Panc1 (cell line): Measurements from ENCODE around the gene NLRP11. TPM values are rescaled to one million over a fixed set of nuclear protein-coding genes. Genes with fewer than 3 reads are reported as not detected.

ENCODE experiments used
- ATAC-seq: fragments of 200-7000 bp; cut with Tn5 transposase; 2 replicates; pipeline ENCODE4 v1.9.1; 2020; ENCODE audit warnings: mild to moderate bottlenecking, moderate library complexity
- BruUV-seq: library from RNA; stranded (reverse); fragments of 400-500 nt; replicated peaks from 2 replicates; lab custom pipeline; 2021; lab: Mats Ljungman, UMichigan
- CTCF ChIA-PET: fragments of 300-600 bp; sonication (Branson Sonifier 250); formaldehyde crosslinking; loops from one replicate; lab custom pipeline; 2022; ENCODE audit warnings: antibody characterized with exemption; lab: Charles Lee
- POLR2A ChIA-PET: fragments of 300-600 bp; sonication (Branson Sonifier 250); formaldehyde crosslinking; loops from one replicate; lab custom pipeline; 2022; ENCODE audit warnings: antibody characterized with exemption; lab: Charles Lee
- DNase-seq: peaks from one replicate; pipeline ENCODE4 v3.0.0-alpha.2; 2010; ENCODE audit warnings: low read depth, low spot score
- H3K27ac ChIP-seq: 2 replicates; pipeline ENCODE4 v1.5.1; 2011; ENCODE audit warnings: mild to moderate bottlenecking, low read length, inconsistent platforms
- H3K27me3 ChIP-seq: fragments of 200-500 bp; sonication (Bioruptor generic); 2 replicates; pipeline ENCODE4 v1.6.0; 2014; ENCODE audit warnings: low read length, inconsistent platforms; ENCODE audit not compliant: control insufficient read depth, insufficient read depth
- H3K36me3 ChIP-seq: fragments of 200-500 bp; sonication (Bioruptor generic); 2 replicates; pipeline ENCODE4 v1.5.1; 2014; ENCODE audit warnings: inconsistent platforms, mild to moderate bottlenecking, low read length, moderate library complexity; ENCODE audit not compliant: control insufficient read depth, insufficient read depth
- H3K4me1 ChIP-seq: 2 replicates; pipeline ENCODE4 v1.5.1; 2011; ENCODE audit warnings: inconsistent platforms, mild to moderate bottlenecking, low read length, moderate library complexity; ENCODE audit not compliant: control insufficient read depth, insufficient read depth
- H3K4me3 ChIP-seq, 2 experiments: 2 replicates each; pipeline ENCODE4 v1.5.1; 2011 to 2012; ENCODE audit warnings: low read depth in 2 of 2, low read length in 2 of 2, mild to moderate bottlenecking in 2 of 2, inconsistent platforms in 1 of 2, moderate library complexity in 1 of 2
- H3K9me3 ChIP-seq: fragments of 200-500 bp; sonication (Bioruptor generic); 2 replicates; pipeline ENCODE4 v1.5.1; 2014; ENCODE audit warnings: low read depth, mild to moderate bottlenecking, inconsistent platforms, low read length, moderate library complexity; ENCODE audit not compliant: control insufficient read depth, insufficient read depth
- CTCF ChIP-seq: fragments of 450-650 bp; IDR thresholded peaks from 2 replicates; pipeline ENCODE4 v1.5.1; 2017; ENCODE audit warnings: mild to moderate bottlenecking
- POLR2AphosphoS5 ChIP-seq: IDR thresholded peaks from 2 replicates; pipeline ENCODE4 v1.6.1; 2012; ENCODE audit warnings: mild to moderate bottlenecking, low read depth, low read length, moderate library complexity
- REST ChIP-seq, 2 experiments: IDR thresholded peaks; 2 replicates each; pipeline ENCODE4 v1.6.1; 2011 to 2012; ENCODE audit warnings: low read depth in 2 of 2, control low read depth in 1 of 2, low read length in 1 of 2, mild to moderate bottlenecking in 1 of 2, moderate library complexity in 1 of 2; ENCODE audit not compliant: insufficient read depth in 1 of 2
- SIN3A ChIP-seq: IDR thresholded peaks from 2 replicates; pipeline ENCODE4 v1.6.1; 2012; ENCODE audit warnings: low read depth, mild to moderate bottlenecking, low read length, moderate library complexity, borderline replicate concordance; ENCODE audit not compliant: insufficient read depth
- TCF7L2 ChIP-seq: IDR thresholded peaks from 2 replicates; pipeline ENCODE4 v1.6.1; 2011; ENCODE audit warnings: mild to moderate bottlenecking, low read depth, low read length, inconsistent platforms
- in situ Hi-C: cut with HindIII; loops from 2 replicates; pipeline ENCODE4 v1.10.0; 2016; ENCODE audit warnings: low sequenced_read_pairs, low pct_unique_long_range_greater_than_20kb
- intact Hi-C: fragments of 100-400 bp; cut with micrococcal nuclease; formaldehyde crosslinking; loops from one replicate; pipeline ENCODE4 v1.10.0; 2022; ENCODE audit not compliant: unreplicated experiment
- total RNA-seq: library from RNA; stranded (reverse); gene quantifications from one replicate; pipeline ENCODE4 v1.2.1, GENCODE V29; 2021; ENCODE audit not compliant: unreplicated experiment

NLRP11 gene
- total RNA-seq, 1 experiment from 2014 or later: 0.18 TPM

- TF ChIP-seq TCF7L2 (no peak), CTCF (no peak), POLR2AphosphoS5 (no peak), SIN3A (no peak), REST (IDR thresholded peaks at IDR 0.05; ENCODE audit: insufficient read depth in 1 of 2, low read depth in 2 of 2, low read length in 1 of 2) (no peak)
- ATAC-seq: no peak
- Histone ChIP-seq H3K36me3 (no peaks in the 10 kb centered on the region), H3K4me3 (no peak overlapping the region), H3K27me3 (peaks cover 23% of the 10 kb centered on the region), H3K4me1 (no peaks in the 10 kb centered on the region), H3K9me3 (no peaks in the 10 kb centered on the region), H3K27ac (no peak overlapping the region)
- BruUV-seq: no TSS peak
- intact Hi-C loops: no loop called here
- ChIA-PET CTCF (no interaction called here), POLR2A (no interaction called here)
- DNase-seq: no peak
- in situ Hi-C loops: no loop called here
Measured at GRCh38 chr19:55753401-55753800, 78.4 kb downstream of the NLRP11 start.

GRCh38 chr19:55750715-55751114 lies 81.1 kb downstream of the NLRP11 start:
- Histone ChIP-seq H3K36me3 (no peaks in the 10 kb centered on the region), H3K9me3 (no peaks in the 10 kb centered on the region), H3K4me1 (no peaks in the 10 kb centered on the region), H3K4me3 (no peak overlapping the region), H3K27me3 (peaks cover 18% of the 10 kb centered on the region), H3K27ac (no peak overlapping the region)
- TF ChIP-seq CTCF (no peak), SIN3A (no peak), REST (IDR thresholded peaks at IDR 0.05; ENCODE audit: insufficient read depth in 1 of 2, low read depth in 2 of 2, low read length in 1 of 2) (no peak), TCF7L2 (no peak), POLR2AphosphoS5 (no peak)
- ChIA-PET CTCF (interaction anchor here (0.6 kb wide), 1 partner anchor 481 kb away, joined by 3 read pairs; no protein-coding TSS in a partner anchor), POLR2A (no interaction called here)
- intact Hi-C loops (no loop called here), in situ Hi-C loops (no loop called here)
- ATAC-seq: no peak
- no peak for DNase-seq
- BruUV-seq: no TSS peak
